ENCODE measurements around the gene CHST15.

CHST15 gene

DNA sequence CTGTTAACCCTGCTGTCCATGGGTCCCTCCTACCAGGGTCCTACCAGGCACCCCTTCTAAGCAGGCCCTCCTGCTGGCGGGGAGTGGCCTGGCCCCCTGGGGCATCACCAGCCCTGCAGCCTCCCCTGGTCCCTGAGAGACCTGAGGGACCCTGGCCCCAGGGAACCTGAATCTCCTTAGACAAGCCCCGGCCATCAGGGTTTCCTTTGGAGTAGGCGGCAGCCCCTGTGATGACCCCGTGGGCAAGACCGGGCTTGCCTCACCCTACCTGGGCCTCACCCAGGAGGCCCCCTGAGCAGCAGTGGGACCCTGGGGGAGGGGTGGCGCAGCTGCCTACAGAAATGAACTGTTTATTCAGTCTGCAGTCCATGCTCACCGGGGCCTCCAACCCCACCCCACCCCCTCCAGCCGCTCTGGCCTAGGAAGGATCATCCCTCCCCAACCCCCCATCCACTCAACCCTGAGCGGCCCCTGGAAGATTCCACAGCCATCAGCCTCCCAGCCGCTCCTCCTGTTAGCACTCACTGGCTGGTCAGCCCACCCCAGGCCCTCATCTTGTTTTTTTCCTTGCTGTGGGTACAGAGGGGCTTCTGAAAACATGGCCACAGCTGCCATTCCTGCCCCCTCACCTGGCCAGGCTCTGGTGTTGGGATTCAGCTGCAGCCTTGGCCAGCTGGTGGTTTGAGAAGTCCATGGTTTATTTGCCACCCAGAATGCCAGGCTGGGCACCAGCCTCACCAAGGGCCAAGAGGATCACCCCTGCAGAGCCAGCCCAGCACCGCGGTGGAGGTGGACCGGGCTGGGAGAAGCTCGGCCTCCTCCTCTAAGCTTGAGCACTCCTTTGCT, 34.8 kb upstream of the CHST15 start:
- Mint-ChIP-seq H3K27me3 (no peaks in the 10 kb centered on the region), H3K27ac (no peak overlapping the region), H3K4me3 (no peak overlapping the region), H3K4me1 (peaks cover 13 to 15% of the 10 kb centered on the region in 2 donors), H3K9me3 (no peaks in the 10 kb centered on the region), H3K36me3 (no peaks in the 10 kb centered on the region)
- no peak for ATAC-seq (replicated peaks)
- no peak for DNase-seq

DNA sequence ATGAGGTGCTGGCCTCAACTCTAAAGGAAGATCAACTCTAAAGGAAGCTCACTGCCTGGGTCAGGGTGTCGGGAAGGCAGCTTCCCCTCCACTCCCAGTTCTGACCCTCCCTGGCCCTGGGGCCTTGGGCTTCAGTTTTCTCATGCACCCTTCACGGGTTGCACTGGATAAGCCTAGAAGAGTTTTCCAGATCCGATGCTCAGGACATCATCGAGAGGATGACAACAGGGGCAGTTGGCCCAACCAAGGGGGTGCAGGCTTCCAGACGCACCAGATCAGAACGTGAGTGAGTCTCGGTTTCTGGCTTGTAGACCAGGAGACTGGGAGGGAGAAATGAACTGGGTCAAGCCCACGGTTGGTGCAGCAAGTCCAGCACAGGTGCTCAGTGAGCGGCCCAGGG, 34.2 kb upstream of the CHST15 start:
- H3K9me3 Mint-ChIP-seq, result no peaks in the 10 kb centered on the region
- ATAC-seq (replicated peaks), result no peak
- no peaks in the 10 kb centered on the region for H3K36me3 Mint-ChIP-seq
- H3K4me3 Mint-ChIP-seq, result no peak overlapping the region
- DNase-seq, result no peak
- no peak overlapping the region for H3K27ac Mint-ChIP-seq
- peaks cover 15 to 19% of the 10 kb centered on the region in 2 donors for H3K4me1 Mint-ChIP-seq
- H3K27me3 Mint-ChIP-seq, result no peaks in the 10 kb centered on the region

DNA sequence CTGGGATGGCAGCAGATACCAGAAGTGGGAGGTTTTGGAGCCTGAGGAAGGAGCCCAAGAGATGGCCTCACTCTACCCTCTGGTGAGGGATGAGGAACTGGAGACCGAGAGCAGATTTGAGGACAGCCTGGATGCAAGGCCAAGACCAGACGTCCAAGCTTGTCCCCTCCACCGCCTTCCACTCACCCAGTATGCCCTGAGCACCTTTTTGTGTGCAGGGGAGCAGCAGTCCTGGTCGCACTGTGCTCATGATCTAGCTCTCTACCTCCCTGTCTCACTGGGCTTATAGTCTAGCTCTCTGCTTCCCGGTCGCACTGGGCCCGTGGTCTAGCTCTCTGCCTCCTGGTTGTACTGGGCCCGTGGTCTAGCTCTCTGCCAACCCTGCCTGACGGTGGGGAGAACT, 33.6 kb upstream of the CHST15 start:
- Mint-ChIP-seq H3K9me3 (no peaks in the 10 kb centered on the region), H3K4me3 (no peak overlapping the region), H3K36me3 (no peaks in the 10 kb centered on the region), H3K4me1 (peaks cover 18 to 20% of the 10 kb centered on the region in 2 donors), H3K27ac (no peak overlapping the region), H3K27me3 (no peaks in the 10 kb centered on the region)
- ATAC-seq (replicated peaks) (no peak), DNase-seq (no peak)

DNA sequence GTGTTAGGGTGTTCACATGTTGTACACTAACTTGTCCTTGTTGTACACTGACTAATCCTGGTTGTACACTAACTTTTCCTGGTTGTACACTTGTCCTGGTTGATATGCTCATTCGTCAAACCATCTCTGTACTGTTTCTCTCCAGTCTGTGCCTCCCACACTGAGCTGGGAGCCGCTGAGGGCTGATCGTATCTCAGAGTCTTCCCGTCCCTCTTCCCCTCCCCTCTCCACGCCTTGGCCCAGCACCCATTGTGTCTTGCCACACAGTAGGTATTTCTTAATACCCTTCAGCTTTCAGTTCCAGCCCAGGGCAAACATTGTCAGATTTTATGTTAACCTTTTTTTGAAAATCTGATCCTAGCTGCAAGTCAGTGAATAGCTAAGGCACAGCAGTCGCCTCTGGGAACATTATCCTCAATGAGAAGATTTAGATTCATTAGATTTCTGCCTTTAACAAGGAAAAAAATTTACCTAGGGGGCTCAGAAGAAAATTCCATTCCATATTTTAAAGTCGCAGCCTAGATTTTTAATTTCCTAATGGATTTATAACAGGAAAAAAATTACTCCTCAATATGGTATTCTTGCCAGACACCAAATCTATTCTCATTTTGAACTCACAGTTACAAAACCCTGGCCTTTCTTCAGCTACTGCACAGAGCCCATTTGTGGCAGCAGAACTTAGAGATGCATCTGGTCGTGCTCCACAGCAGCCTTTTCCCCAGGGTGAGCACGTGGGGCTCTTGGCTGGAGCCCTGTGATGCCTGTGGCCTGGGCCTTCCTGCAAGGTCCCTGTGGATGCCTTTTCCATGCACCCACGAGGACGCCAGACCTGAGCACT, 33.0 kb upstream of the CHST15 start:
- H3K27me3 Mint-ChIP-seq, result no peaks in the 10 kb centered on the region
- H3K27ac Mint-ChIP-seq, result no peak overlapping the region

DNA sequence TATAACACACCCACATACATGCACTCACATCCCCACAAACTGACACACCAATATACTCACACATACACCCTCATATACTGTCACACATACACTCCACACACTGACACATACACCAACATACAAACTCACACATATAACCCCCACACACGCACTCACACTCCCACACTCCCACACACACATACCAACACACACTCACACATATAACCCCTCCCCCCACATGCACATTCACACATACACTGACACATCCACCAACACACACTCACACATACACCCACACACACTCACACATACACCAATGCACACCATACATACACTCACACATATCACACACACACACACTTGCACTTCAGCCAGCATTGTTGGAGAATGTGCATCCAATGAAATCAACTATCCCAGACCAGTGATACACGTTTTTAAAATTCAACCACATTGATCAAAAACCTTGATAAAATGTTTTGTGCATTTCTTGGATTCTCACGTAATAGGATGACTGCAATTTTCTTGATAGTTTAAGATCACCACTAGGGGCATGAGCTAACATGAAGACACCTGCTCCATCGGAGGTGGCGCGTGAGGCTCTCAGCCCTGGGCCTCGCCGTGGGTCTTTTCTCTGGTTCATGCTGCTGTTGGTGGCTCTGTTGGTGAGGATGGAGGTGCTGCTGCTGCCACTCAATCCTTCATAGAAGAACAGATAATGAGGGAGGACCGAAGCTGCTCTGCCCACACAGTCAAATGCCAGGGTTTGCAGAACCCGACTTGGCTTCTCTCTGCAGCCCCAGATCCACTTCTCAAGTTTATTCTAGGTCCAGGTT, 32.1 kb upstream of the CHST15 start:
- DNase-seq, result no peak
- Mint-ChIP-seq H3K27ac (no peak overlapping the region), H3K4me1 (peaks cover 16 to 20% of the 10 kb centered on the region in 2 donors), H3K36me3 (no peaks in the 10 kb centered on the region), H3K4me3 (no peak overlapping the region), H3K27me3 (no peaks in the 10 kb centered on the region), H3K9me3 (no peaks in the 10 kb centered on the region)
- ATAC-seq (replicated peaks), result no peak

More for the DNA sequence above, 33.0 kb upstream of the CHST15 start:
- ATAC-seq (replicated peaks) (no peak), DNase-seq (no peak)
- Mint-ChIP-seq H3K36me3 (no peaks in the 10 kb centered on the region), H3K4me3 (no peak overlapping the region), H3K4me1 (peaks cover 22% of the 10 kb centered on the region in 2 donors), H3K9me3 (no peaks in the 10 kb centered on the region)

DNA sequence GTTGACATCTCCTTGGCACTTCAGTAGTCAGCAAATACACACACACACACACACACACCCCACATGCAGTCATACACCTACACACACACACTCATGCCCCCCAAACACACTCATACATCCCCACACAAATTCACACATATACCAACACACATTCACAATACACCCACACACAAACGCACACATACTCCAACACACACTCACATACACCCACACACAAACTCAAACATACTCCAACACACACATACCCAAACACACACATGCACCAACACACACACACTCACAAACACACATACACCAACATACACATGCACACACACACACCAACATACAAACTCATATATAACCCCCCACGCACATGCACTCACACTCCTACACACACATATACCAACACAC, 31.4 kb upstream of the CHST15 start:
- H3K36me3 Mint-ChIP-seq, result no peaks in the 10 kb centered on the region
- H3K4me1 Mint-ChIP-seq, result peaks cover 16 to 20% of the 10 kb centered on the region in 2 donors
- H3K27me3 Mint-ChIP-seq, result no peaks in the 10 kb centered on the region
- DNase-seq (no peak), ATAC-seq (replicated peaks) (no peak)
- no peak overlapping the region for H3K27ac Mint-ChIP-seq
- no peak overlapping the region for H3K4me3 Mint-ChIP-seq
- H3K9me3 Mint-ChIP-seq, result no peaks in the 10 kb centered on the region

DNA sequence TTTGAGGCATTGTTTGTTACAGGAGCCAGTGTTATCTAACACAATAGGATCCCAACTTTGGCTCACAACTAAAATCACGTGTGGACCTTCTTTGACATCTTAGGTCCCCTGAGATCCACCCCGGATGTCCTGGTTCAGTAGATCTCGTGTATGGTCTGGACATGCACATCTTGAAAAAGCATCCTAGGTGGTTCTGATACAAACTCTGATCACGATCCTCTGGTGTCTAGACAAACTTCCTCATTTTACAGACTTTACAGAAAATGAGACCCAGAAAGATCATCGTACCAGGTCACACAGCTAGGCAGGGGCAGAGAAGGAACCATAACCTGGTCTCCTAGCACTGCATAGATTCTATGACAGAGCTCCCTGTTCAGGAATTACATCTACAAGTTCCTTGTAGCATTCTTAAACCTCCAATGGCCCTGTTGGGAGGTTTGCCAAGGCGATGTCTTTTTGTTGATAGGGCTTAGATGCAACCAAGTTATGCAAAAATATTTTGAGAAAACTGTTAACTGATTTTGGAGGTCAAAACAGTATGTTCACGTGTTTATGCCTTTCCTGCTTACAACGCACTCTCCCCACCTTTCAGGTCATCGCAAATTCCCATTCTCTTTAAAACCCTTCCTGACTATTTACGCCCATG, 30.8 kb upstream of the CHST15 start:
- Mint-ChIP-seq H3K36me3 (no peaks in the 10 kb centered on the region), H3K27ac (peak overlapping the region; percentile 26), H3K9me3 (no peaks in the 10 kb centered on the region), H3K27me3 (no peaks in the 10 kb centered on the region), H3K4me1 (peaks cover 16 to 20% of the 10 kb centered on the region in 2 donors), H3K4me3 (no peak overlapping the region)
- ATAC-seq (replicated peaks) (peak; percentile 90 to 91), DNase-seq (peak; percentile 54)

DNA sequence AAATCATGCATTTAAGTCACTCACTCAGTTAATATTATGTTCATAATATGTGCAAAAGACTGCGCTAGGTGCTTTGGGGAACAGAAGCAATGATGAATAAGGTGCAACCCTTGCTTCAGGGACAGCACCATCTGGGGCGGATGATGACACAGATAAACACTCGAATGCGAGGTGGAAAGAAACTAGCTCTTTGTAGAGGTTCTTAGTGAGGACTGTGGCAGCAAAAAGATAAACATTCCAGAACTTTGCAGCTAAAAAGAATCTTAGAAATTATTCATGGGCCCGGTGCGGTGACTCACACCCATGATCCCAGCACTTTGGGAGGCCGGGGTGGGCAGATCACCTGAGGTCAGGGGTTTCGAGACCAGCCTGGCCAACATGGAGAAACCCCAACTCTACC, 29.8 kb upstream of the CHST15 start:
- Mint-ChIP-seq H3K4me1 (peaks cover 16 to 26% of the 10 kb centered on the region in 2 donors), H3K27ac (no peak overlapping the region), H3K4me3 (no peak overlapping the region), H3K27me3 (no peaks in the 10 kb centered on the region), H3K9me3 (no peaks in the 10 kb centered on the region), H3K36me3 (no peaks in the 10 kb centered on the region)
- ATAC-seq (replicated peaks), result peak; percentile 43 to 44
- no peak for DNase-seq

DNA sequence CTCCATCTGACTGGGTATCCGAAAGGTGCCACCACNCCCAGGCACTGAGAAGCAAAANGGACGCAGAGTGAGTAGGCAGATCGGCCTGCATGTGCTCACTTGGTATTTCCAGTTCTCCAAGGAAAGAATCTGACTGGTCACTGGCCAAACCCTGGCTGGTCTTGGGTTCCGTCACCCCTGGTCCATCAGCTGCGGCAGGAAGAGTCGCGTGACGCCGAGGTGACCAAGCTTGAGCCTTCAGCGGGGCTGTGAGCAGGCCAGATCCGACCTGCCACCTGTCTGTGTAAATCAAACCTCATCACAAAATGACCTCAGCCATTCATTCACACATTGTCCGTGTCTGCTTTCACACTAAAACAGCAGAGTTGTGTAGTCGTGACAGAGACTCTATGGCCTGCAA, 28.8 kb upstream of the CHST15 start:
- no peak overlapping the region for H3K27ac Mint-ChIP-seq

DNA sequence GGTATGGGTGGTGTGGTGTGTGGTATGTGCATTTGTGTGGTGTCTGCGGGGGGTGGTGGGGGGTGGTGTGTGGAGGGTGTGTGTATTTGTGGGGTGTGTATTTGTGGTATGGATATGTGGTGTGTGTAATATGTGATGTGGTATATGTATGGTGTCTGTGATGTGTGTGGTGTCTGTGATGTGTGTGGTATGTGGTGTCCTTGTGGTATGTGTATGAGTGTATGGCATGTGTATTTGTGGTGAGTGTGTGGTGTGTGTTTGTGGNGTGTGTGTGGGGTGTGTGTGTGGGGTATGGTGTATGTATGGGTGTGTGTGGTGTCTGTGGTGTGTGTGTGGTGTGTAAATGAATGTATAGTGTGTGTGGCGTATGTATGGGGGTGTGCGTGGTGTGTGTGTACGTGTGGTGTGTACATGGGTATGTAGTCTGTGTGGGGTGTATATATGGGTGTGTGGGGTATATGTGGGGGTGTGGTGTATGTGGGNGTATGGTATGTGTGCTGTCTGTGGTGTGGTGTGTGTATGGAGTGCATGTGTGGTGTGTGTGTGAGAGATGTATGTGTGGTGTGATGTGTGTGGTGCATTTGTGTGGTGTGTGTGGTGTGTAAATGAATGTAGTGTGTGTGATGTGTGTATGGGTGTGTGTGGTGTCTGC, 27.1 kb upstream of the CHST15 start:
- Mint-ChIP-seq H3K36me3 (no peaks in the 10 kb centered on the region), H3K9me3 (no peaks in the 10 kb centered on the region), H3K4me1 (peaks cover 25 to 36% of the 10 kb centered on the region in 2 donors), H3K27me3 (no peaks in the 10 kb centered on the region), H3K27ac (no peak overlapping the region), H3K4me3 (no peak overlapping the region)
- DNase-seq (no peak), ATAC-seq (replicated peaks) (no peak)

More for the DNA sequence above, 28.8 kb upstream of the CHST15 start:
- Mint-ChIP-seq H3K4me3 (no peak overlapping the region), H3K36me3 (no peaks in the 10 kb centered on the region), H3K27me3 (no peaks in the 10 kb centered on the region), H3K4me1 (peaks cover 18 to 28% of the 10 kb centered on the region in 2 donors), H3K9me3 (no peaks in the 10 kb centered on the region)
- DNase-seq (no peak), ATAC-seq (replicated peaks) (no peak)

DNA sequence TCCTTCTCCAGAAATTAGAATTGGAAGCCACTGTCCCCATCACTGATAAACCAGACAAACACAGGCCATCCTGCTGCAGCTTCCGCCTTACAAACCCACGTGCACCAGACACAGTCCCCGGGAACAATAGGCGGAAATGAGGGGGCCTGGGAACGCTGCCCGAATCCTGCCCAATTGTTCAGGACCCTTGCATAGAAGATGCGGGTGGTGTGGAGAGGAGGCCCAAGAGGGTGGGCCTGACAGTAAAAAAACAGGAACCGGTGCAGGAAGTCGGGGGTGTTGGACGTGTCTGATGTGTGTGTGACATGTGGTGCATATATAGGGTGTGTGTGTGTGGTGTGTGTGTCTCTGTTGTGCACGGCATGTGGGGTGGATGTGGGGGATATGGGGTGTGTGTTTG, 26.5 kb upstream of the CHST15 start:
- Mint-ChIP-seq H3K4me3 (no peak overlapping the region), H3K4me1 (peaks cover 25 to 37% of the 10 kb centered on the region in 2 donors), H3K9me3 (no peaks in the 10 kb centered on the region), H3K27ac (no peak overlapping the region), H3K27me3 (no peaks in the 10 kb centered on the region), H3K36me3 (no peaks in the 10 kb centered on the region)
- ATAC-seq (replicated peaks), result peak; percentile 41 to 60
- no peak for DNase-seq

DNA sequence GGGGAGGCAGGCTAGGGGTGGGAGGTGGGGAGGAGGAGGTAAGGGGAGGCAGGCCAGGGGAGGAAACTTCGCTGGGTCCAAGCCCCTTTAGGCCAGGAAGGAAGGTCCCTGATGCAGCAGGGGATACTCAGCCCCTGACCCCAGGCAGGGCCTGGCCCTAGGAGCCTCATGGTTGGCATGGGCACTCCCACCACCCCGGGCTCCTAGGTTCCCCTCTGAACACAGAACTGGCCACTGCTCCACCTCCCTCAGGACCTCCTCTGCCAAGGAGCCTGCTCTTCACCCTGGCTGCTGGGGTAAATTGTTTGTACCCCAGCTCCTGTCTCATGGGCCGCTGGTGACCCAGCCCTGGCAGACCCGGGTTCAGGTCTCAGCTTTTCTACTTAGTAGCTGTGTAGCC, 25.8 kb upstream of the CHST15 start:
- no peak overlapping the region for H3K4me3 Mint-ChIP-seq
- H3K27me3 Mint-ChIP-seq, result no peaks in the 10 kb centered on the region
- peaks cover 25 to 41% of the 10 kb centered on the region in 2 donors for H3K4me1 Mint-ChIP-seq
- no peak for DNase-seq
- no peak for ATAC-seq (replicated peaks)
- H3K27ac Mint-ChIP-seq, result no peak overlapping the region
- no peaks in the 10 kb centered on the region for H3K9me3 Mint-ChIP-seq
- H3K36me3 Mint-ChIP-seq, result no peaks in the 10 kb centered on the region

DNA sequence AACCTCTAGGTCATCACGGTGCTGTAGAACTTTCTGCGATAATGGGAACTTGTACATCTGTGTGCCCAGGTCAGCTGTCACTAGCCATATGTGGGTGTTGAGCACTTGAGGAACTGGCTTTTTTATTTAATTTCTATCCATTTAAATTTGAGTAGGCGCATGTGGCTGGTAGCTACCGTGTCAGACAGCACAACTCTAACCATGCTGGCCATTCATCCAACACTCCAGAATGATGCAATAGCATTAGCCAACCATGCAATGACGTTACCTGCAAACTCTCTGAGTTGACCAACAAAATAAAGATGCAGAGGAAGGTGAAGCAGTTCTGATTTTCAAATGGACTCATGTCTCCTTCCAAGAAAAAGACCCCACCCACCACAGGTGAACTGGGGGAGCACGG, 24.4 kb upstream of the CHST15 start:
- Mint-ChIP-seq H3K4me1 (peaks cover 25 to 30% of the 10 kb centered on the region in 2 donors), H3K27ac (no peak overlapping the region), H3K36me3 (no peaks in the 10 kb centered on the region), H3K4me3 (no peak overlapping the region), H3K27me3 (no peaks in the 10 kb centered on the region), H3K9me3 (no peaks in the 10 kb centered on the region)
- ATAC-seq (replicated peaks), result peak; percentile 14 to 24
- DNase-seq, result no peak

DNA sequence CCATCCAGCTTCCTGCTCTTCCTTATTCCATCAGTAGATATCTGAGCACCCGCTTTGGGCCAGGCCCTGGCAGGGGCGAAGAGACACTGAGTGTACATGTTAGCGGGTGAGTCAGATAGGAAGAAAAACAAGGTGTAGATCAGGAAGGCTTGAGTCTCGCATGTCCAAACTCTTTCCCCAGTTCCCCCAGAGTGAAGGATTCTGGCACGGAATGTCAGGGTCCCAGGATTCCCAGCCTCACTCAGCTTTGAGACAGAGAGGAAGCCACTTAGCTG, 24.1 kb upstream of the CHST15 start:
- ATAC-seq (replicated peaks), result no peak
- H3K27ac Mint-ChIP-seq, result no peak overlapping the region

More for the DNA sequence above, 24.1 kb upstream of the CHST15 start:
- DNase-seq, result no peak
- peaks cover 25 to 28% of the 10 kb centered on the region in 2 donors for H3K4me1 Mint-ChIP-seq
- H3K27me3 Mint-ChIP-seq, result no peaks in the 10 kb centered on the region
- no peaks in the 10 kb centered on the region for H3K9me3 Mint-ChIP-seq
- no peaks in the 10 kb centered on the region for H3K36me3 Mint-ChIP-seq
- no peak overlapping the region for H3K4me3 Mint-ChIP-seq
